ENCODE data around the gene CYSRT1. TPM values are rescaled to one million over a fixed set of nuclear protein-coding genes. Genes with fewer than 3 reads are reported as not detected.

The CYSRT1 gene
- total RNA-seq, 1 experiment from 2014 or later: 1.4 TPM

- CTCF ChIA-PET: interaction anchor here (0.6 to 5.6 kb wide), 4 partner anchors 14 to 858 kb away, joined by 3 to 36 read pairs (median 3); no protein-coding TSS in a partner anchor
- no peak for TF ChIP-seq CTCF (IDR thresholded peaks at IDR 0.05; ENCODE audit: unreplicated experiment)
These were observed 1.6 kb upstream of the CYSRT1 start for GRCh38 chr9:137223078-137223970.

GRCh38 chr9:137225699-137226331, 841 bp downstream of the CYSRT1 start:
- no peak for TF ChIP-seq CTCF (IDR thresholded peaks at IDR 0.05; ENCODE audit: unreplicated experiment)
- Mint-ChIP-seq H3K27ac (ENCODE audit: low read depth, unreplicated experiment) (peak overlapping the region; percentile 73), H3K36me3 (ENCODE audit: insufficient read depth, unreplicated experiment) (no peaks in the 10 kb centered on the region), H3K27me3 (ENCODE audit: insufficient read depth, unreplicated experiment) (no peaks in the 10 kb centered on the region), H3K9me3 (ENCODE audit: unreplicated experiment) (no peaks in the 10 kb centered on the region), H3K4me1 (ENCODE audit: insufficient read depth, unreplicated experiment) (peaks cover 15% of the 10 kb centered on the region), H3K4me3 (ENCODE audit: unreplicated experiment) (peak overlapping the region; percentile 83)
- ChIA-PET POLR2A (interaction anchor here (0.9 to 6.3 kb wide), 14 partner anchors 10 to 159 kb away, joined by 4 to 73 read pairs (median 6); partner anchors contain the start of genes ANAPC2, MAN1B1, NDOR1 and SSNA1), CTCF (interaction anchor here (0.6 to 5.6 kb wide), 13 partner anchors 12 to 499 kb away, joined by 3 to 36 read pairs (median 4); partner anchors contain the start of gene SSNA1)
- BruUV-seq (replicated peaks): no TSS peak
- no peak for DNase-seq (ENCODE audit: unreplicated experiment)
- intact Hi-C loops (cut with micrococcal nuclease): loop anchor here (10.0 kb wide), 2 partner anchors 51 to 181 kb away; partner anchors contain the start of genes LRRC26, NPDC1 and TMEM210

More at GRCh38 chr9:137223078-137223970, 1.6 kb upstream of the CYSRT1 start:
- Mint-ChIP-seq H3K27ac (ENCODE audit: low read depth, unreplicated experiment) (peak overlapping the region; percentile 61), H3K36me3 (ENCODE audit: insufficient read depth, unreplicated experiment) (no peaks in the 10 kb centered on the region), H3K4me1 (ENCODE audit: insufficient read depth, unreplicated experiment) (peaks cover 15% of the 10 kb centered on the region), H3K4me3 (ENCODE audit: unreplicated experiment) (peak overlapping the region; percentile 83), H3K27me3 (ENCODE audit: insufficient read depth, unreplicated experiment) (no peaks in the 10 kb centered on the region), H3K9me3 (ENCODE audit: unreplicated experiment) (no peaks in the 10 kb centered on the region)
- POLR2A ChIA-PET: interaction anchor here (0.6 to 6.3 kb wide), 20 partner anchors 8 to 814 kb away, joined by 3 to 73 read pairs (median 5); partner anchors contain the start of genes ANAPC2, EXD3, MAN1B1 and NDOR1
- DNase-seq (ENCODE audit: unreplicated experiment): peak; percentile 98
- intact Hi-C loops (cut with micrococcal nuclease): loop anchor here (10.0 kb wide), 2 partner anchors 49 to 179 kb away; partner anchors contain the start of genes LRRC26, NPDC1 and TMEM210
- BruUV-seq (replicated peaks): no TSS peak

- H3K9me3 Mint-ChIP-seq (ENCODE audit: unreplicated experiment): no peaks in the 10 kb centered on the region
- peaks cover 15% of the 10 kb centered on the region for H3K4me1 Mint-ChIP-seq (ENCODE audit: insufficient read depth, unreplicated experiment)
- H3K27ac Mint-ChIP-seq (ENCODE audit: low read depth, unreplicated experiment): peak overlapping the region; percentile 73
- POLR2A ChIA-PET: interaction anchor here (0.9 to 6.3 kb wide), 14 partner anchors 10 to 159 kb away, joined by 3 to 73 read pairs (median 6); partner anchors contain the start of genes ANAPC2, MAN1B1, NDOR1 and SSNA1
- H3K27me3 Mint-ChIP-seq (ENCODE audit: insufficient read depth, unreplicated experiment): no peaks in the 10 kb centered on the region
- no peak for TF ChIP-seq CTCF (IDR thresholded peaks at IDR 0.05; ENCODE audit: unreplicated experiment)
- DNase-seq (ENCODE audit: unreplicated experiment): peak; percentile 68
- intact Hi-C loops (cut with micrococcal nuclease): loop anchor here (1.0 to 10.0 kb wide), 4 partner anchors 37 to 182 kb away; partner anchors contain the start of genes LRRC26, NPDC1 and TMEM210
- no peaks in the 10 kb centered on the region for H3K36me3 Mint-ChIP-seq (ENCODE audit: insufficient read depth, unreplicated experiment)
- CTCF ChIA-PET: interaction anchor here (0.6 to 5.6 kb wide), 20 partner anchors 11 to 325 kb away, joined by 3 to 36 read pairs (median 5); partner anchors contain the start of genes ANAPC2, MRPL41, NPDC1 and SSNA1
- peak overlapping the region; percentile 40 for H3K4me3 Mint-ChIP-seq (ENCODE audit: unreplicated experiment)
- BruUV-seq (replicated peaks): no TSS peak
These were observed 1.5 kb downstream of the CYSRT1 start for GRCh38 chr9:137226338-137227053.

All from MCF 10A (cell line).